ENCODE results near the gene RAB11B.
"Not testable (repeated sequence)": the region's sequence is repeated elsewhere in the genome, so short reads cannot be mapped to it uniquely, and the experiment has no call there.

GRCh38 chr19:8384569-8384968 is 5.6 kb upstream of the RAB11B start:
- TF ChIP-seq CTCF, POLR2A (IDR thresholded peaks at IDR 0.05): not testable (repeated sequence)
